ENCODE measurements around the gene DMKN.

- TF ChIP-seq POLR2A (IDR thresholded peaks at IDR 0.05) (no peak), CTCF (IDR thresholded peaks at IDR 0.05) (no peak)
Measured at GRCh38 chr19:35539314-35539713, 25.9 kb upstream of the DMKN start.
